A673 (cell line): ENCODE results near the gene ASIC2.

Experiments used
- CTCF ChIP-seq: fragments of 300-800, 200-600 bp; sonication (generic); conservative IDR thresholded peaks from 2 replicates; pipeline ENCODE4 v1.5.1; 2017; ENCODE audit warnings: low read depth, mild to moderate bottlenecking, antibody characterized with exemption, low read length, moderate library complexity, mixed read lengths
- EZH2 ChIP-seq: fragments of 200-600 bp; sonication (generic); IDR thresholded peaks from 2 replicates; pipeline ENCODE4 v1.6.1; 2017; ENCODE audit warnings: borderline replicate concordance, low read depth, mild to moderate bottlenecking, mixed read lengths, antibody characterized with exemption, low read length; ENCODE audit not compliant: poor library complexity, severe bottlenecking

GRCh38 chr17:33154869-33155455, 138.1 kb downstream of the ASIC2 start:
- TF ChIP-seq CTCF = no peak
- TF ChIP-seq EZH2 = no peak
